GM18502 (cell line): ENCODE measurements around the gene MED15.

Source experiments
- ATAC-seq: cut with Tn5 transposase; IDR thresholded peaks from one replicate; pipeline ENCODE4 v1.9.1; 2021; ENCODE audit warnings: mild to moderate bottlenecking; ENCODE audit not compliant: unreplicated experiment, poor library complexity

The MED15 gene

GRCh38 chr22:20579273-20580120 lies 72.1 kb downstream of the MED15 start:
- ATAC-seq = no peak

GRCh38 chr22:20580179-20580578 lies 72.8 kb downstream of the MED15 start:
- no peak for ATAC-seq

GRCh38 chr22:20580611-20581502 lies 73.4 kb downstream of the MED15 start:
- no peak for ATAC-seq

- no peak for ATAC-seq
Observed at GRCh38 chr22:20581503-20582170, 74.2 kb downstream of the MED15 start.

GRCh38 chr22:20582171-20582511 lies 74.7 kb downstream of the MED15 start:
- ATAC-seq = no peak

GRCh38 chr22:20582520-20583361 lies 75.3 kb downstream of the MED15 start:
- no peak for ATAC-seq

- no peak for ATAC-seq
Observed at GRCh38 chr22:20583471-20583922, 76.1 kb downstream of the MED15 start.

GRCh38 chr22:20584029-20584871 lies 76.8 kb downstream of the MED15 start:
- ATAC-seq = no peak

- ATAC-seq = no peak
Observed at GRCh38 chr22:20584872-20585638, 77.6 kb downstream of the MED15 start.

- no peak for ATAC-seq
Observed at GRCh38 chr22:20585639-20586402, 78.4 kb downstream of the MED15 start.

- ATAC-seq = no peak
Observed at GRCh38 chr22:20586403-20586745, 79.0 kb downstream of the MED15 start.

GRCh38 chr22:20587206-20587958 lies 80.0 kb downstream of the MED15 start:
- no peak for ATAC-seq

GRCh38 chr22:20588092-20588842 lies 80.9 kb downstream of the MED15 start:
- no peak for ATAC-seq

GRCh38 chr22:20588843-20589581 lies 81.6 kb downstream of the MED15 start:
- no peak for ATAC-seq

- ATAC-seq = no peak
Observed at GRCh38 chr22:20589614-20590476, 82.4 kb downstream of the MED15 start.
